Transverse colon (tissue), 3 donors: Measurements from ENCODE around the gene TPSG1.

ENCODE experiments used
- EP300 ChIP-seq: sonication (generic); formaldehyde crosslinking; IDR thresholded peaks from one replicate; pipeline ENCODE4 v1.6.1; 2017; ENCODE audit warnings: antibody characterized with exemption, low read depth
- POLR2A ChIP-seq: fragments of 450-650 bp; IDR thresholded peaks from one replicate; pipeline ENCODE4 v1.6.1; 2016; ENCODE audit warnings: antibody characterized with exemption, mild to moderate bottlenecking, moderate library complexity
- TF ChIP-seq, protein P1 (sequence below), 5 experiments: fragments of 200-600 bp in 3 of 5; fragments of 450-650 bp in 2 of 5; sonication (generic) in 3 of 5; IDR thresholded peaks; 1 replicate in 2 of 5; 2 replicates in 3 of 5; pipeline ENCODE4 v1.5.1; 2016 to 2017; ENCODE audit warnings: antibody characterized with exemption in 5 of 5, inconsistent platforms in 3 of 5, mild to moderate bottlenecking in 2 of 5, moderate library complexity in 1 of 5

GRCh38 chr16:1216681-1217400, 8.2 kb downstream of the TPSG1 start:
- TF ChIP-seq POLR2A (no peak), EP300 (no peak)
- TF ChIP-seq, protein P1, sequence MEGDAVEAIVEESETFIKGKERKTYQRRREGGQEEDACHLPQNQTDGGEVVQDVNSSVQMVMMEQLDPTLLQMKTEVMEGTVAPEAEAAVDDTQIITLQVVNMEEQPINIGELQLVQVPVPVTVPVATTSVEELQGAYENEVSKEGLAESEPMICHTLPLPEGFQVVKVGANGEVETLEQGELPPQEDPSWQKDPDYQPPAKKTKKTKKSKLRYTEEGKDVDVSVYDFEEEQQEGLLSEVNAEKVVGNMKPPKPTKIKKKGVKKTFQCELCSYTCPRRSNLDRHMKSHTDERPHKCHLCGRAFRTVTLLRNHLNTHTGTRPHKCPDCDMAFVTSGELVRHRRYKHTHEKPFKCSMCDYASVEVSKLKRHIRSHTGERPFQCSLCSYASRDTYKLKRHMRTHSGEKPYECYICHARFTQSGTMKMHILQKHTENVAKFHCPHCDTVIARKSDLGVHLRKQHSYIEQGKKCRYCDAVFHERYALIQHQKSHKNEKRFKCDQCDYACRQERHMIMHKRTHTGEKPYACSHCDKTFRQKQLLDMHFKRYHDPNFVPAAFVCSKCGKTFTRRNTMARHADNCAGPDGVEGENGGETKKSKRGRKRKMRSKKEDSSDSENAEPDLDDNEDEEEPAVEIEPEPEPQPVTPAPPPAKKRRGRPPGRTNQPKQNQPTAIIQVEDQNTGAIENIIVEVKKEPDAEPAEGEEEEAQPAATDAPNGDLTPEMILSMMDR (IDR thresholded peaks at IDR 0.05), result no peak
